NCI-H460 (cell line): Measurements from ENCODE around the gene PARP6. TPM values are rescaled to one million over a fixed set of nuclear protein-coding genes. Genes with fewer than 3 reads are reported as not detected.
"Not testable (repeated sequence)": the region's sequence is repeated elsewhere in the genome, so short reads cannot be mapped to it uniquely, and the experiment has no call there.

Experiments
- DNase-seq: peaks from one replicate; pipeline ENCODE4 v3.0.0-alpha.2; 2016; ENCODE audit warnings: low read depth; ENCODE audit errors: extremely low read depth
- total RNA-seq: library from RNA; depleted of rRNA; stranded (reverse); fragments of >200 nt; shearing (Covaris generic); gene quantifications from 2 replicates; pipeline ENCODE4 v1.2.3, GENCODE V29; 2014

PARP6 gene
- total RNA-seq, 1 experiment from 2014 or later: 36.9 TPM

DNA sequence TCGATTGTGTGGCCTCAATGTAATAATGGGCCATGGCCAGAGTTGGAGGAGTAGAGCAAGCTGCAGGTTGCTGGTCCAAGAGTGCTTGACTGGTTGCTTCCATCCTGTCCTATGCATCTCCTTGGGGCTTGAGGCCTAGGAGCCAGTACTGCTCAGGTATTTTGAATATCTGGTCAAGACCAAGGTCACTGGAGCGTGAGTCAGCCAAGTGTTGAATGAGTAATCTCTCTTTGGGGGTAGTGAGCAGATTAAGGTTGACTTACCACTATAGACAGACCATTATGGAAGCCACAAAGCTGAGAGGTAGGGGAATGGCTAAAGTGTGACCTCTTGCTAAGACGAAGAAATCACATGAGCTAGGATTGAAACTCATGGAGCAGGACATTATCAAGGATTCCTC, 9.4 kb upstream of the PARP6 start:
- DNase-seq: no peak

GRCh38 chr15:72280751-72281150, 8.4 kb upstream of the PARP6 start:
- DNase-seq: no peak

DNA sequence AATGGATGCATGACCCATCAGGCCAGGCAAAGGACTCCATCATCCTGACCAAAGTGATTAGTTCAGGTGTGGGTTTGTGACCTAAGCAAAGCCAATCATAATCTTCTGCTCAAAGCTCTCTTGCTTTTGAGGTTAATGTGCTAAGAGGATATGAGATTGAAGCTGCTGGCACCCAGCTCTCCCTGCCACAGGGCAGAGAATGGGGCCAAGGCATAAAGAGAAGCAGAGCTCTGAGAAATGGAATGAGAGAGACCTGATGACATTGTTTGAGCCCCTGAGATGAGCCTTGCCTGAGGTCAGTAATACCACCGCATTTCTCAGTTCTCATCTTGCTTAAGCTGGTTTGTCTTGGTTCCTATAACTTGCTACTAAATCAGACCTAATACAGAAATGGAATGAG, 6.4 kb upstream of the PARP6 start:
- DNase-seq: no peak

- no peak for DNase-seq
These were observed 4.0 kb upstream of the PARP6 start for GRCh38 chr15:72276326-72276700.

DNA sequence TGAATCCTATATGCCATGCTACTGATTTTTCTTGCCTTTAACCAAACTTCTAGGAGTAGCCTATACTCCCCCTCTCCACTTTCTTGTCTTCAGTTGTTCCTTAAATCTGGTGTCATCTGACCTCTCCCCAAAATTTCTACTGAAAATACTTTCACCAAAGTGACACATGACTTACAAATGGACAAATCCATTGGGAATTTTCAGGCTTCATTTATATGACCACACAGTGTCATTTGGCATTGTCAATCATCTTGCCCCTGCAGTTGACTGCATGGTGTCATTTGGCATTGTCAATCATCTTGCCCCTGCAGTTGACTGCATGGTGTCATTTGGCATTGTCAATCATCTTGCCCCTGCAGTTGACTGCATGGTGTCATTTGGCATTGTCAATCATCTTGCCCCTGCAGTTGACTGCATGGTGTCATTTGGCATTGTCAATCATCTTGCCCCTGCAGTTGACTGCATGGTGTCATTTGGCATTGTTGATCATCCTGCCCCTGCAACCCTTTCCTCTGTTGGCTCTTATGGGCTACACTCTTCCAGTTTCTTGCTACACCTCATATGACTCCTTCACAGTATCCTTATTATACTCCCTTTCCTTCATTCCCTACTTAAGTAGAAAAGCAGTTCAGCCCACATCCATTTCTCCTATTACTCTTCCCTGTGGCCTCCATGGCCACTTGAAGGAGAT, 3.4 kb upstream of the PARP6 start:
- DNase-seq: not testable (repeated sequence)

DNA sequence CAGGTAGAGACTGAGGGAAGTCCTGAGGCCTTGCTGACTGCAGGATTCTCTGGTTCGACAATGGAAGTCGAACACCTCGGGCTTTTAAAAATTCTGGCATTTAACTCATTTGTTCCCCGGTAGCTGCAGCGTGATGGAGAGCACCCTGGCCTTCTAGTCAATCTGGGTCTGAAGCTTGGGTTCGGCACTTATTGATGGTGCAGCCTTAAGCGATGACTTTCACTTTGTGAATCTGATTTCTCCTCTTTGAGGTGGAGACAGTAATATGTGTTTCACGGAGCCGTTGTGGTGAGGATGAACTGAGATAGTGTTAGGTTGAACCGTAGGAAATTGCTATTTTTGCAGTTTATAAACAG, 621 bp upstream of the PARP6 start:
- DNase-seq: no peak

DNA sequence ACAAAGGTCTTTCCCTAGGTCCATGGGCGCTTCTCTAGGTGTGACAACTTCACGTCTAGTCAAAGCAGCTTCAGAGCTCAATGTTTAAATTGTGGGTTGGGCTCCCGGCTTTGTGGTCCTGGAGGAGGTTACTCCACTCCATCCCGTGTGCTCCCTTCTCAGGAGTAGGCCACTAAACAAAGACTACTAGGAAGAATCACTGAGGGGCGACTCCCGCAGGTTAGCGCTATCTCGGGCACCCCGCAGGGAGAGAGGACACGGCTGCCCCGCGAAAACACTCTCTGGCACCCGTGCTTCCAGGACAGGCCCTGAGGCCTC, 500 bp downstream of the PARP6 start:
- DNase-seq: no peak

DNA sequence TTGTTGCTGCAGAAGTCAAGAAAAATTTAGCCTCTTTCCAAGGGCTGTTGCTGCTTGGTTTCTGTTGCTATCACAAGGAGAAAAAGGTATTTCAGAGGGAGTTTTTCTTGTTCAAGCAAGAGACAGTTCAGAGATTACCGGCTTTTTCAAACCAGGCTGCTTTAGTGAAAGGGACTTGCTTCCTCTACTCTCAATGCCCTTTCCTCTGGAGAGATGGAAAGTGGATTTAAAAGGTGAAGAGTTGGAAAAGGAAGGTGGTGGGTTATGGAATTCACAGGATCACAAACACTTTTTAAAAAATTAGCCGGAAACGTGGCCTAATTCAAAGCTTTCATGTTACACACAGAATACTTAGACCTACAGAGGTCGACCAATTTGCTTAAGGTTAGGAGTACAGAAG, 1.1 kb downstream of the PARP6 start:
- no peak for DNase-seq

DNA sequence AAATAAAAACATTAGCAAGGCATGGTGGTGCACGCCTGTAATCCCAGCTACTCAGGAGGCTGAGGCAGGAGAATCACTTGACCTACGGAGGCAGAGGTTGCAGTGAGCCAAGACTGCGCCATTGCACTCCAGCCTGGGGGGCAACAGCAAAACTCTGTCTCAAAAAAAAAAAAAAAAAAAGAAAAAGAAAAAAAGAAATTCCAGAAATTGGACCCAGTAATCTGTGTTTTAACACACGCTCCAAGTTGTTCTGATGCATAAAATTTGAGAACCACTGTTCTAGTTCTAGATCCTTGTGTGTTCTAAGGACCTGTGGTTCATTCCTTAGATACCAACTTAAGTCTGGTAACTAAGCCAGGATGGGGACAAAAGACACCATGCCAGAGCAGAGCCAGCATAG, 2.6 kb downstream of the PARP6 start:
- no peak for DNase-seq

DNA sequence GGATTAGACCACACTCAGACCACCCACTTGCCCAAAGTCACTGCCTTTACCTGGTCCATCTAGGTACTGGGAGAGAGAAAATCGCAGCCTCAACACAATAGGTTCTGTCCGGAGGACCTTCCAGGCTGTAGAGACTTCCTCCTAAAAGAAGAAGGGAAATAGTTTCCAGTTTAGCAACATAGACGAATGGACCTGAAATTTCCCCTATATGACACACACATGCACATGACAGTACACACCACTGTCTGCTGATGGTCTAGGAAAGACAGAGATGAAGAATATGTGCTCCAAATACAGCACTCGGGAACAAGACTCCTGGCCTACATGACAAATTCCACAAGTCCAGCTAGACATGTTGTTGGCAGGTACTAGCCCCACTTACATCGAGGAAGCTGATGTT, 7.3 kb downstream of the PARP6 start:
- DNase-seq: no peak

- no peak for DNase-seq
These were observed 19.6 kb downstream of the PARP6 start for GRCh38 chr15:72252663-72253299.

DNA sequence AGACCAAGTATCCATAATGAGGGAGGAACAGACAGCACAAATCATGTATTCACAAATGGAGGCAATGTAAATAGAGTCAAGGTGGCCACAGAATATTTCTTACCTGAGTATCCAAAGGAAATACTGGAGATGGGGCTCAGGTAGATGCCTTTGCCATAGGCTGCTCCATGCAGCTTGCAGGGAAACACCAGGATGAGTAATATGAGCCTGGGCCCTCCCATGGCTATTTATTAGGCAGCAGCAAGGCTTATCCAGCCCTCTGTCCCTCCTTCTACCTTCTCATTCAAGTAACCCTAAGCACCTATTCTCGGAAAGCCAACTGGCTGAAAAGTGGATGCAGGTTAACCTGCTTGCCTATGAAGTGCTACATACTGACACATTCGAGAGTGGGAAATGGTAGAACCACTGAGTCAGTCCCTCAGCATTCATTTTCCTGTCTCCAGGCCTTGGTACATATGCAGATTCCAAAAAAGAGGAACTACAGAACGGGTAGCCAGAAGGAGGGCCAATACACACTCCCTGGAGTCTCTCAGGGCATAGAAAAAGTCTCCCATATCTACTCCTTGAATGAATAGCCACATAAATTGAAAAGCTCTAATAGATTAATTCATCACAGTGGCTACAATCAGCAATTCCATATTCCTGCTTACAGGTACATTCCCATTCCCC, 23.1 kb downstream of the PARP6 start:
- DNase-seq: no peak

- no peak for DNase-seq
These were observed 23.8 kb downstream of the PARP6 start for GRCh38 chr15:72248514-72248913.

- DNase-seq: no peak
These were observed 29.5 kb downstream of the PARP6 start for GRCh38 chr15:72242775-72243370.

- DNase-seq: no peak
These were observed 32.7 kb downstream of the PARP6 start for GRCh38 chr15:72239652-72240051.

GRCh38 chr15:72238586-72238985, 33.8 kb downstream of the PARP6 start:
- DNase-seq: no peak

DNA sequence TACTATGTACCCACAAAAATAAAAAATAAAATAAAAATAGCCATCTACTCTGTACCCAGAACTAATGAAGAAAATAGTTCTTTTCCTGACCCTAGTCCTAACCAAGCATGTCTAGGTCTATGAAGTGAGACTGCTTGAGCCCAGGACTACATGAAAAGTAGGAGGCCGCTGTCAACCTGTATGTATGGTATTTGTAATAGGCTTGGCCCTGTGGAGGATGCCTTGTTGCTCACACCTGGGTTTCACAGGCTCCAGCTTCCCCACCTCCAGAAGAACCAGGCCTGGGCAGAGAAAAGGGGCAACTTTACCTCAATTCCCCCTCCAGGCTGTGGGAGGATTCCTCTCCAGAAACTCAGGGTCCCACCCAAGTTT, 34.5 kb downstream of the PARP6 start:
- DNase-seq: no peak

GRCh38 chr15:72237029-72237852, 35.1 kb downstream of the PARP6 start:
- peak; percentile 96 for DNase-seq

- no peak for DNase-seq
These were observed 35.9 kb downstream of the PARP6 start for GRCh38 chr15:72236381-72237003.

DNA sequence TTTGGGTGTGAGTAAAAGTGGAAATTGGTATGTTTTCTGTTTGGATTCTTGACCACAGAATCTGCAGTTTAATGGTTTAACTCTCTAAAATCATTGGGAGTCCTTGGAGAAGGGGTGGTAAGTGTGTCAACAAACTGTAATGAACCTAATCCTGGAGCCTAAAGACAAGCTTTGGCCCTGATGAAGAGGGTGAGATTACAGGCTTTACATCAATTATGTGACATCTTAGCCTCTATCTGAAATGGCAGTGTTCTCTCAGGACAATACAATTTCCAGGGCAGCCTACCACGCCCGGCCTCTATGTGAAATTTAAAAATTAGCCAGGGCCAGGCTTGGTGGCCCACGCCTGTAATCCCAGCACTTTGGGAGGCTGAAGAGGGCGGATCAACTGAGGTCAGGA, 37.1 kb downstream of the PARP6 start:
- no peak for DNase-seq

- DNase-seq: no peak
These were observed 38.6 kb downstream of the PARP6 start for GRCh38 chr15:72233769-72234168.
